ENCODE measurements around the gene MAP3K4. TPM values are rescaled to one million over a fixed set of nuclear protein-coding genes. Genes with fewer than 3 reads are reported as not detected.

Gene MAP3K4
- total RNA-seq, 1 experiment from 2014 or later, result 54.3 TPM

- WGBS (ENCODE audit: extremely low coverage, insufficient read length, low lambda C conversion rate), result no CpG with 5 or more reads among the region's 2 CpGs
- H4K20me1 ChIP-seq (ENCODE audit: control insufficient read depth, insufficient read depth, insufficient read length), result no peaks in the 10 kb centered on the region
These were observed 42.0 kb upstream of the MAP3K4 start for GRCh38 chr6:160949531-160949930.

More at GRCh38 chr6:160949531-160949930, 42.0 kb upstream of the MAP3K4 start:
- no peaks in the 10 kb centered on the region for H3K9me3 ChIP-seq (ENCODE audit: control insufficient read depth, low read depth, low read length)
- H3K79me2 ChIP-seq (ENCODE audit: insufficient read depth, low read length), result no peaks in the 10 kb centered on the region
- no peak overlapping the region for H3K27ac ChIP-seq (ENCODE audit: insufficient read length, low read depth, low read length)
- H2BK15ac ChIP-seq (ENCODE audit: low read depth, low read length), result no peak overlapping the region
- no peak overlapping the region for H2BK12ac ChIP-seq (ENCODE audit: insufficient read length, low read depth, low read length)
- no peak overlapping the region for H2BK120ac ChIP-seq (ENCODE audit: low read depth, low read length, poor library complexity, severe bottlenecking)
- DNase-seq, result no peak
- Mint-ChIP-seq H3K4me1 (peaks cover 8 to 9% of the 10 kb centered on the region in 2 experiments), H3K4me3 (no peak overlapping the region), H3K27me3 (ENCODE audit: low read depth) (peaks cover 1% of the 10 kb centered on the region; the same call in 1 of the 2 replicates), H3K27ac (no peak overlapping the region), H3K9me3 (no peaks in the 10 kb centered on the region), H3K36me3 (ENCODE audit: insufficient read depth in 1 of 3, low read depth in 3 of 3) (no peaks in the 10 kb centered on the region)
- no peak overlapping the region for H2AFZ ChIP-seq (ENCODE audit: low read length)
- H3K9ac ChIP-seq (ENCODE audit: extremely low read depth, insufficient read length, low read length), result no peak overlapping the region
- no peak overlapping the region for H3K23ac ChIP-seq (ENCODE audit: insufficient read length, low read depth, low read length)
- H3K4ac ChIP-seq (ENCODE audit: low read depth, low read length), result no peak overlapping the region
- H3T11ph ChIP-seq (ENCODE audit: low read length), result no peak overlapping the region
- H2AK5ac ChIP-seq (ENCODE audit: insufficient read length, low read length), result no peak overlapping the region
- no peaks in the 10 kb centered on the region for H3K23me2 ChIP-seq (ENCODE audit: insufficient read length, low read depth, low read length, poor library complexity, severe bottlenecking)
- H2BK5ac ChIP-seq (ENCODE audit: insufficient read length, low read length), result no peak overlapping the region
- no peak overlapping the region for H3K18ac ChIP-seq (ENCODE audit: insufficient read length, low read depth, low read length)
- no peak for TF ChIP-seq CTCF (conservative IDR thresholded peaks at IDR 0.05)
- H4K5ac ChIP-seq (ENCODE audit: insufficient read length, low read depth, low read length), result no peak overlapping the region
- H3K27me3 ChIP-seq (ENCODE audit: insufficient read depth, low read length), result no peaks in the 10 kb centered on the region
- H4K8ac ChIP-seq (replicated peaks; ENCODE audit: insufficient read length, low read depth, low read length), result no peak overlapping the region
- no peak overlapping the region for H3K56ac ChIP-seq (ENCODE audit: insufficient read length, low read depth, low read length)
- no peak overlapping the region for H2BK20ac ChIP-seq (ENCODE audit: low read depth, low read length, poor library complexity, severe bottlenecking)
- no peak overlapping the region for H3K14ac ChIP-seq (ENCODE audit: insufficient read depth, low read length)
- H4K91ac ChIP-seq (ENCODE audit: insufficient read length, low read depth, low read length), result no peak overlapping the region
- H3K4me1 ChIP-seq (ENCODE audit: insufficient read depth, low read length), result no peaks in the 10 kb centered on the region
- no peak overlapping the region for H3K4me2 ChIP-seq (ENCODE audit: insufficient read depth, insufficient read length, low read length)
- H3K79me1 ChIP-seq (ENCODE audit: insufficient read depth, low read depth, low read length, poor library complexity, severe bottlenecking), result no peaks in the 10 kb centered on the region
